Activated CD8-positive, alpha-beta memory T cell treated with anti-CD3 and anti-CD28 coated beads, Interleukin-2, amount 50 U/mL, for 1 hour (primary cell): Measurements from ENCODE around the gene C6orf47.
A peak's percentile ranks its signal among the peaks of the same experiment; 100 is the strongest.

Experiments used
- DNase-seq: peaks from one replicate; pipeline ENCODE4 v3.0.0-alpha.2; 2020; ENCODE audit errors: extremely low read depth

The C6orf47 gene

GRCh38 chr6:31687860-31688693 lies 27.5 kb upstream of the C6orf47 start:
- no peak for DNase-seq

GRCh38 chr6:31687321-31687720 lies 26.7 kb upstream of the C6orf47 start:
- DNase-seq, result no peak

GRCh38 chr6:31686483-31686882 lies 25.9 kb upstream of the C6orf47 start:
- DNase-seq, result no peak

- no peak for DNase-seq
Observed at GRCh38 chr6:31683591-31683990, 23.0 kb upstream of the C6orf47 start.

GRCh38 chr6:31681135-31681671 lies 20.6 kb upstream of the C6orf47 start:
- DNase-seq, result no peak

- DNase-seq, result no peak
Observed at GRCh38 chr6:31680226-31681134, 19.9 kb upstream of the C6orf47 start, which contains the start of gene LY6G5C. TSS of gene LY6G5C (minus strand) at chr6:31681067. CDS start at chr6:31680373, 694 bp downstream.

- DNase-seq, result no peak
Observed at GRCh38 chr6:31677955-31678354, 17.4 kb upstream of the C6orf47 start.

- no peak for DNase-seq
Observed at GRCh38 chr6:31676904-31677303, 16.3 kb upstream of the C6orf47 start.

- DNase-seq, result no peak
Observed at GRCh38 chr6:31676322-31676903, 15.8 kb upstream of the C6orf47 start.

GRCh38 chr6:31669676-31670075 lies 9.1 kb upstream of the C6orf47 start, which contains the start of gene LY6G5B:
TSS of gene LY6G5B (plus strand) at chr6:31669976. CDS start at chr6:31670951, 975 bp downstream.
- DNase-seq, result no peak

- no peak for DNase-seq
Observed at GRCh38 chr6:31666337-31666965, 5.9 kb upstream of the C6orf47 start.

GRCh38 chr6:31665501-31666336 lies 5.1 kb upstream of the C6orf47 start, which contains the start of gene CSNK2B:
TSS of gene CSNK2B (plus strand) at chr6:31666080. CDS start at chr6:31666832, 752 bp downstream.
- peak; percentile 96 for DNase-seq

- DNase-seq, result peak; percentile 76
Observed at GRCh38 chr6:31664790-31665500, 4.4 kb upstream of the C6orf47 start, which contains the start of gene GPANK1. TSS of gene GPANK1 (minus strand) at chr6:31664997. CDS start at chr6:31664478, 519 bp downstream.

- no peak for DNase-seq
Observed at GRCh38 chr6:31663961-31664789, 3.6 kb upstream of the C6orf47 start.

- DNase-seq, result no peak
Observed at GRCh38 chr6:31663126-31663960, 2.8 kb upstream of the C6orf47 start.

GRCh38 chr6:31662124-31662723 lies 1.6 kb upstream of the C6orf47 start:
- DNase-seq, result no peak
